Upper lobe of left lung (tissue), 6 donors: ENCODE data around the gene SYTL1. TPM values are rescaled to one million over a fixed set of nuclear protein-coding genes. Genes with fewer than 3 reads are reported as not detected.

ENCODE experiments used
- ATAC-seq, 2 donors: fragments of 200-7000 bp; cut with Tn5 transposase; one replicate each; pipeline ENCODE4 v1.9.1; 2022; ENCODE audit warnings: mild to moderate bottlenecking in 2 of 2, moderate library complexity in 2 of 2; ENCODE audit not compliant: low FRiP score in 2 of 2
- DNase-seq, 2 donors: peaks; one replicate each; pipeline ENCODE4 v3.0.0-alpha.2; 2019 to 2020
- H3K27ac ChIP-seq, 4 donors: fragments of 200-600 bp; sonication (generic); one replicate each; pipeline ENCODE4 v1.5.1; 2016 to 2019
- H3K27me3 ChIP-seq, 4 donors: fragments of 200-600 bp; sonication (generic); one replicate each; pipeline ENCODE4 v1.5.1; 2017 to 2019
- H3K36me3 ChIP-seq, 4 donors: fragments of 200-600 bp; sonication (generic); one replicate each; pipeline ENCODE4 v1.5.1; 2016 to 2019
- H3K4me1 ChIP-seq, 4 donors: fragments of 200-600 bp; sonication (generic); one replicate each; pipeline ENCODE4 v1.5.1; 2018 to 2019
- H3K4me3 ChIP-seq, 4 donors: fragments of 200-600 bp; sonication (generic); one replicate each; pipeline ENCODE4 v1.5.1; 2017 to 2019; ENCODE audit warnings: mild to moderate bottlenecking in 2 of 4, moderate library complexity in 1 of 4
- H3K9me3 ChIP-seq, 4 donors: fragments of 200-600 bp; sonication (generic); one replicate each; pipeline ENCODE4 v1.5.1; 2018 to 2019
- EP300 ChIP-seq, 4 donors: sonication (generic); formaldehyde crosslinking; IDR thresholded peaks; one replicate each; pipeline ENCODE4 v1.5.1; 2017; ENCODE audit warnings: antibody characterized with exemption in 4 of 4, control low read depth in 2 of 4
- POLR2A ChIP-seq, 4 donors: fragments of 450-650 bp; IDR thresholded peaks; one replicate each; pipeline ENCODE4 v1.5.1; 2016 to 2017; ENCODE audit warnings: antibody characterized with exemption in 4 of 4, mild to moderate bottlenecking in 2 of 4
- POLR2AphosphoS5 ChIP-seq, 2 donors: sonication (generic); formaldehyde crosslinking; IDR thresholded peaks; one replicate each; pipeline ENCODE4 v1.5.1; 2017; ENCODE audit warnings: antibody characterized with exemption in 2 of 2
- WGBS, 2 donors: methylation state at CpG; one replicate each; pipeline ENCODE4 v1.1.5; 2017 to 2018; 5-methylcytosine and 5-hydroxymethylcytosine counted together
- total RNA-seq, 6 donors: library from RNA; depleted of rRNA in 4 of 6; stranded (reverse); fragments of >200 nt in 4 of 6; gene quantifications; one replicate each; pipeline versions ENCODE4 v1.1.0 to v1.2.1, GENCODE V29; 2016 to 2021
- TF ChIP-seq, protein P1 (sequence below), 6 experiments: fragments of 450-650 bp in 4 of 6; fragments of 200-600 bp in 2 of 6; sonication (generic) in 2 of 6; IDR thresholded peaks; one replicate each; pipeline ENCODE4 v1.5.1; 2016 to 2019; ENCODE audit warnings: antibody characterized with exemption in 6 of 6
- donor health status: DM: no; HTN: no; CAD: no; lungs with moderate emphysema.
- donor health status: DM: no; HTN: yes; CAD: no; lungs with severe emphysema.

The SYTL1 gene
- total RNA-seq, 6 donors from 2014 or later = 28.7 to 74.4 (median 44.1) TPM

- Histone ChIP-seq H3K4me3 (no peak overlapping the region), H3K36me3 (peaks cover 4 to 69% (median 35%) of the 10 kb centered on the region in 4 donors), H3K27me3 (no peaks in the 10 kb centered on the region), H3K9me3 (no peaks in the 10 kb centered on the region), H3K27ac (no peak overlapping the region), H3K4me1 (peaks cover 10 to 48% (median 24%) of the 10 kb centered on the region in 4 donors)
- TF ChIP-seq POLR2AphosphoS5 (IDR thresholded peaks at IDR 0.05) (no peak), POLR2A (IDR thresholded peaks at IDR 0.05) (no peak), EP300 (IDR thresholded peaks at IDR 0.05) (no peak)
- TF ChIP-seq, protein P1, sequence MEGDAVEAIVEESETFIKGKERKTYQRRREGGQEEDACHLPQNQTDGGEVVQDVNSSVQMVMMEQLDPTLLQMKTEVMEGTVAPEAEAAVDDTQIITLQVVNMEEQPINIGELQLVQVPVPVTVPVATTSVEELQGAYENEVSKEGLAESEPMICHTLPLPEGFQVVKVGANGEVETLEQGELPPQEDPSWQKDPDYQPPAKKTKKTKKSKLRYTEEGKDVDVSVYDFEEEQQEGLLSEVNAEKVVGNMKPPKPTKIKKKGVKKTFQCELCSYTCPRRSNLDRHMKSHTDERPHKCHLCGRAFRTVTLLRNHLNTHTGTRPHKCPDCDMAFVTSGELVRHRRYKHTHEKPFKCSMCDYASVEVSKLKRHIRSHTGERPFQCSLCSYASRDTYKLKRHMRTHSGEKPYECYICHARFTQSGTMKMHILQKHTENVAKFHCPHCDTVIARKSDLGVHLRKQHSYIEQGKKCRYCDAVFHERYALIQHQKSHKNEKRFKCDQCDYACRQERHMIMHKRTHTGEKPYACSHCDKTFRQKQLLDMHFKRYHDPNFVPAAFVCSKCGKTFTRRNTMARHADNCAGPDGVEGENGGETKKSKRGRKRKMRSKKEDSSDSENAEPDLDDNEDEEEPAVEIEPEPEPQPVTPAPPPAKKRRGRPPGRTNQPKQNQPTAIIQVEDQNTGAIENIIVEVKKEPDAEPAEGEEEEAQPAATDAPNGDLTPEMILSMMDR (IDR thresholded peaks at IDR 0.05) = no peak
- ATAC-seq (no peak), DNase-seq (no peak)
- 89% methylated on average over 5 of the region's 5 CpGs for WGBS, 2 donors
These were observed 13.9 kb upstream of the SYTL1 start for GRCh38 chr1:27327964-27328363.

GRCh38 chr1:27330786-27331185 lies 11.0 kb upstream of the SYTL1 start:
- Histone ChIP-seq H3K4me3 (no peak overlapping the region), H3K27ac (no peak overlapping the region), H3K9me3 (no peaks in the 10 kb centered on the region), H3K27me3 (no peaks in the 10 kb centered on the region), H3K4me1 (peaks cover 2 to 33% (median 12%) of the 10 kb centered on the region in 4 donors), H3K36me3 (peaks cover 14 to 84% (median 54%) of the 10 kb centered on the region in 4 donors)
- TF ChIP-seq, protein P1 (IDR thresholded peaks at IDR 0.05) = no peak
- TF ChIP-seq POLR2A (IDR thresholded peaks at IDR 0.05) = no peak
- no peak for TF ChIP-seq EP300 (IDR thresholded peaks at IDR 0.05)
- no peak for TF ChIP-seq POLR2AphosphoS5 (IDR thresholded peaks at IDR 0.05)
- 83 to 88% methylated on average over 8 of the region's 8 CpGs for WGBS, 2 donors
- no peak for DNase-seq
- no peak for ATAC-seq

DNA sequence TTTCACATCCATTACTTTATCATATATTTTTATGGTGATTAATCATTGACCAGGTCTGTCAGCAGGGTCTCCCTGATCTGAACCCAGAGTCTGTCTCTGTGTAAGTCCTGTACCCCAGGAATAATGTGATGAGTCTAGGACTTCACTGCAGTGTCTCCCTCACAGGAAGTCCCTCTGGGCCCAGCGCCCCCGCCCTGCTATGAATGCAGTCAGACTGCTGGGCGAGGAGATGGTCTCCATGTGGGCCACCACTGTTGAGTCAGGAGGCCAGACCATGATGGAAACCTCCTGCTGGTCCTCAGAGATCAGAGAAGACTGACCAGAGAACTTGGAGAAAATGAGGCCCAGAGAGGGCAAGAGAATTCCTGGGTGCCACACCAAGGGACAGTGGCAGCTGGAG lies 10.4 kb upstream of the SYTL1 start:
- Histone ChIP-seq H3K27ac (peak overlapping the region in 1 of 4 donors; percentile 17), H3K27me3 (no peaks in the 10 kb centered on the region), H3K4me1 (peaks cover 2 to 27% (median 11%) of the 10 kb centered on the region in 4 donors), H3K4me3 (no peak overlapping the region), H3K9me3 (no peaks in the 10 kb centered on the region), H3K36me3 (peaks cover 14 to 88% (median 55%) of the 10 kb centered on the region in 4 donors)
- ATAC-seq (no peak), DNase-seq (no peak)
- TF ChIP-seq EP300 (IDR thresholded peaks at IDR 0.05) (no peak), POLR2AphosphoS5 (IDR thresholded peaks at IDR 0.05) (no peak), POLR2A (IDR thresholded peaks at IDR 0.05) (no peak)
- TF ChIP-seq, protein P1 (IDR thresholded peaks at IDR 0.05) = no peak
- WGBS, 2 donors = 83 to 85% methylated on average over 1 to 3 of the region's 3 CpGs

DNA sequence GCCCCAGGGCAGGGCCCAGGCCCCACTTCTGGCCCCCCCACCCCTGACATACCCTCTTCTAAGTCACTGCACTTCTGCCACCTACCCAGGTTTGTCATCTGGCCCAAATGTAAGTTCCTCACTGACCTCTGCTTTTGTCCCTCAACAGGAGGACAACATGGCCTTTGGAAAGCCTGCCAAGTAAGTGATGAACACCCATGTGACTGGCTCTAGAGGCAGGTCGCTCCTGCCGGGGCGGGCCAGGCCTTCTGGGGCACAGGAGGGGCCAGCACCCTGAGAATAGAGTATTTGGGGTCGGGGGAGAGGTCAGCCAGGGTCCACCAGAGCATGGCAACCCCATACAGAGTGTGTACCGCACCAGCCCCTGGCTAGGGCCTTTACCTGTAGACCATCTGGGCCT lies 9.9 kb upstream of the SYTL1 start:
- 92 to 93% methylated on average over 5 of the region's 5 CpGs for WGBS, 2 donors
- Histone ChIP-seq H3K4me1 (peaks cover 2 to 23% (median 8%) of the 10 kb centered on the region in 4 donors), H3K27me3 (no peaks in the 10 kb centered on the region), H3K9me3 (no peaks in the 10 kb centered on the region), H3K27ac (peak overlapping the region in 1 of 4 donors; percentile 17), H3K4me3 (no peak overlapping the region), H3K36me3 (peaks cover 14 to 90% (median 57%) of the 10 kb centered on the region in 4 donors)
- DNase-seq (no peak), ATAC-seq (no peak)
- TF ChIP-seq POLR2AphosphoS5 (IDR thresholded peaks at IDR 0.05) = no peak
- TF ChIP-seq EP300 (IDR thresholded peaks at IDR 0.05) = no peak
- no peak for TF ChIP-seq POLR2A (IDR thresholded peaks at IDR 0.05)
- TF ChIP-seq, protein P1 (IDR thresholded peaks at IDR 0.05) = no peak
